Neural cell (in vitro differentiated cells): ENCODE data around the gene EFCAB8.

Source experiments
- CTCF ChIP-seq: fragments of 450-650 bp; IDR thresholded peaks from 2 replicates; pipeline ENCODE4 v1.5.1; 2014; ENCODE audit warnings: antibody characterized with exemption, mild to moderate bottlenecking, moderate library complexity; ENCODE audit not compliant: poor library complexity, severe bottlenecking
- EP300 ChIP-seq: fragments of 450-650 bp; conservative IDR thresholded peaks from 2 replicates; pipeline ENCODE4 v1.6.1; 2014; ENCODE audit warnings: antibody characterized with exemption, mild to moderate bottlenecking, moderate library complexity; ENCODE audit not compliant: poor library complexity, severe bottlenecking
- EZH2 ChIP-seq: fragments of 200-600, 300-800 bp; shearing (Covaris generic), sonication (generic); IDR thresholded peaks from 2 replicates; pipeline ENCODE4 v1.6.1; 2014; ENCODE audit warnings: antibody characterized with exemption, low read length, borderline replicate concordance, mild to moderate bottlenecking; ENCODE audit not compliant: insufficient read depth, poor library complexity, severe bottlenecking
- POLR2AphosphoS5 ChIP-seq: IDR thresholded peaks from 2 replicates; pipeline ENCODE4 v1.6.1; 2012

- no peak for TF ChIP-seq POLR2AphosphoS5
- TF ChIP-seq EP300 = no peak
- TF ChIP-seq CTCF = no peak
- no peak for TF ChIP-seq EZH2
Observed at GRCh38 chr20:32839227-32839981, 19.3 kb upstream of the EFCAB8 start.
